Aorta (tissue), 5 donors: Measurements from ENCODE around the gene SPATA16. TPM values are rescaled to one million over a fixed set of nuclear protein-coding genes. Genes with fewer than 3 reads are reported as not detected.

ENCODE experiments used
- ATAC-seq: fragments of 200-7000 bp; cut with Tn5 transposase; one replicate; pipeline ENCODE4 v1.9.1; 2022; ENCODE audit warnings: moderate library complexity; ENCODE audit not compliant: low FRiP score
- DNase-seq, 2 donors: peaks; one replicate each; pipeline ENCODE4 v3.0.0-alpha.2; 2020
- H3K27ac ChIP-seq, 2 donors: one replicate each; pipeline ENCODE4 v1.5.1; 2013; ENCODE audit warnings: low read length in 2 of 2, mild to moderate bottlenecking in 2 of 2, moderate library complexity in 2 of 2, control low read depth in 1 of 2, inconsistent platforms in 1 of 2, low read depth in 1 of 2
- H3K27me3 ChIP-seq, 2 donors: one replicate each; pipeline ENCODE4 v1.6.1; 2013; ENCODE audit warnings: control low read depth in 1 of 2, low read length in 1 of 2, mild to moderate bottlenecking in 1 of 2, moderate library complexity in 1 of 2; ENCODE audit not compliant: insufficient read depth in 2 of 2, control insufficient read depth in 1 of 2
- H3K36me3 ChIP-seq, 2 donors: one replicate each; pipeline ENCODE4 v1.6.1; 2013; ENCODE audit warnings: control low read depth in 1 of 2, low read length in 1 of 2, mild to moderate bottlenecking in 1 of 2; ENCODE audit not compliant: insufficient read depth in 2 of 2, control insufficient read depth in 1 of 2
- H3K4me1 ChIP-seq, 2 donors: one replicate each; pipeline ENCODE4 v1.6.1; 2013; ENCODE audit warnings: low read length in 2 of 2, control low read depth in 1 of 2, mild to moderate bottlenecking in 1 of 2, moderate library complexity in 1 of 2; ENCODE audit not compliant: insufficient read depth in 2 of 2, control insufficient read depth in 1 of 2
- H3K4me3 ChIP-seq, 2 donors: one replicate each; pipeline ENCODE4 v1.5.1; 2013; ENCODE audit warnings: low read length in 2 of 2, control low read depth in 1 of 2, mild to moderate bottlenecking in 1 of 2
- H3K9me3 ChIP-seq: one replicate; pipeline ENCODE4 v1.6.1; 2013; ENCODE audit warnings: mild to moderate bottlenecking, low read length; ENCODE audit not compliant: control insufficient read depth
- WGBS, 2 donors: extraction: QIAGEN DNeasy Blood & Tissue Kit; methylation state at CpG; one replicate each; pipeline ENCODE4 v1.1.7; 2013; 5-methylcytosine and 5-hydroxymethylcytosine counted together
- intact Hi-C, 2 donors: fragments of 100-400 bp; cut with DNase I; formaldehyde crosslinking; loops; one replicate each; pipeline versions ENCODE4 v1.14.2 to v1.15.0; 2022
- polyA plus RNA-seq, 2 donors: library from polyadenylated mRNA; stranded (reverse); fragments of 200-250 nt; gene quantifications; one replicate each; pipeline ENCODE4 v1.2.3, GENCODE V29; 2013
- total RNA-seq, 2 donors: library from RNA; stranded (reverse); fragmentation: NEBNext Ultra II Directional; extraction: Animal tissue kit (Norgen Biotek cat#: 25700); gene quantifications; one replicate each; pipeline ENCODE4 v1.2.1, GENCODE V29; 2021
- donor health status: healthy with polysubstance abuse.
- donor health status: Bipolar disorder and iron deficiency.
- donor health status: DM: no; HTN: no; CAD: no.
- donor health status: DM: no; HTN: no; CAD: no.
- donor health status: DM: yes; HTN: yes; CAD: no.

Gene SPATA16
- total and polyA plus RNA-seq, 4 donors: not detected

- H3K27me3 ChIP-seq: no peaks in the 10 kb centered on the region
- H3K4me3 ChIP-seq: no peak overlapping the region
- ATAC-seq (no peak), DNase-seq (no peak)
- peaks cover 2% of the 10 kb centered on the region for H3K9me3 ChIP-seq
- intact Hi-C loops: no loop called here
- 77 to 83% methylated on average over 6 of the region's 6 CpGs for WGBS, 2 donors
- H3K4me1 ChIP-seq: no peaks in the 10 kb centered on the region
- H3K36me3 ChIP-seq: no peaks in the 10 kb centered on the region
- no peak overlapping the region for H3K27ac ChIP-seq
Observed at GRCh38 chr3:173089283-173089682, 51.8 kb downstream of the SPATA16 start.

GRCh38 chr3:173078525-173078924 lies 62.5 kb downstream of the SPATA16 start:
- no peaks in the 10 kb centered on the region for H3K9me3 ChIP-seq
- 43 to 44% methylated on average over 4 of the region's 4 CpGs for WGBS, 2 donors
- ATAC-seq (no peak), DNase-seq (no peak)
- no peaks in the 10 kb centered on the region for H3K36me3 ChIP-seq
- H3K4me1 ChIP-seq: no peaks in the 10 kb centered on the region
- no peak overlapping the region for H3K4me3 ChIP-seq
- no peaks in the 10 kb centered on the region for H3K27me3 ChIP-seq
- intact Hi-C loops: no loop called here
- no peak overlapping the region for H3K27ac ChIP-seq

GRCh38 chr3:173066044-173067004 lies 74.7 kb downstream of the SPATA16 start:
- Histone ChIP-seq H3K27me3 (no peaks in the 10 kb centered on the region), H3K36me3 (no peaks in the 10 kb centered on the region), H3K4me3 (no peak overlapping the region), H3K4me1 (no peaks in the 10 kb centered on the region), H3K27ac (no peak overlapping the region), H3K9me3 (no peaks in the 10 kb centered on the region)
- intact Hi-C loops: no loop called here
- no peak for DNase-seq
- ATAC-seq: no peak
- WGBS, 2 donors: 29 to 34% methylated on average over 4 of the region's 4 CpGs

- H3K4me3 ChIP-seq: no peak overlapping the region
- no peaks in the 10 kb centered on the region for H3K4me1 ChIP-seq
- H3K27me3 ChIP-seq: no peaks in the 10 kb centered on the region
- no peaks in the 10 kb centered on the region for H3K36me3 ChIP-seq
- H3K27ac ChIP-seq: no peak overlapping the region
- no peak for ATAC-seq
- no peaks in the 10 kb centered on the region for H3K9me3 ChIP-seq
- WGBS, 2 donors: 46 to 79% methylated on average over 3 of the region's 3 CpGs
- DNase-seq: no peak
- intact Hi-C loops: loop anchor here in 1 of 2 donors (2.0 kb wide), 1 partner anchor 53 kb away; no protein-coding TSS in a partner anchor
Observed at GRCh38 chr3:173065543-173065981, 75.5 kb downstream of the SPATA16 start.

DNA sequence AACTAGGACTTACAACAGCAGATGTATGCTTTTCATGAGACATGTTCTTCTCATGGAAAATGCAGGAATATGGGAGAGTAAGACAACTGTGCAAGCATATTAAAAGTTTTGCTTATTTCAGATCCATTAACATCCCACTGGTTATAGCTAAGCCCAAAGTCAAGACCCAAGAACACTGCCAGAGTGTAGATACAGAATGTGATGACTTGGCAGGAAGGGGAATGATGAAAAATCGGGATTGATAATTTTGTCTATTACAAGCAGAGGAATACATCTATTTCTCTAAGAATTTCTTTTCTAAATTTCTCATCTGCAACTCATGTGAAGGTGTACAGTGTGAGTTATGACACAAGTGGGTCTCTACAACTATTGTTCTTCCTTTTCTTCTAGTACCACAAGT lies 76.4 kb downstream of the SPATA16 start:
- DNase-seq (no peak), ATAC-seq (no peak)
- no peaks in the 10 kb centered on the region for H3K36me3 ChIP-seq
- WGBS, 2 donors: 87 to 89% methylated on average over 1 of the region's 1 CpG
- H3K27ac ChIP-seq: no peak overlapping the region
- no peak overlapping the region for H3K4me3 ChIP-seq
- intact Hi-C loops: loop anchor here in 1 of 2 donors (2.0 kb wide), 1 partner anchor 54 kb away; no protein-coding TSS in a partner anchor
- H3K9me3 ChIP-seq: no peaks in the 10 kb centered on the region
- H3K4me1 ChIP-seq: no peaks in the 10 kb centered on the region
- no peaks in the 10 kb centered on the region for H3K27me3 ChIP-seq

GRCh38 chr3:173058229-173058628 lies 82.8 kb downstream of the SPATA16 start:
- intact Hi-C loops: no loop called here
- ATAC-seq (no peak), DNase-seq (no peak)
- no peaks in the 10 kb centered on the region for H3K9me3 ChIP-seq
- WGBS, 2 donors: 85 to 88% methylated on average over 2 of the region's 2 CpGs
- H3K36me3 ChIP-seq: no peaks in the 10 kb centered on the region
- no peaks in the 10 kb centered on the region for H3K27me3 ChIP-seq
- H3K4me3 ChIP-seq: no peak overlapping the region
- no peak overlapping the region for H3K27ac ChIP-seq
- no peaks in the 10 kb centered on the region for H3K4me1 ChIP-seq

GRCh38 chr3:173055228-173055933 lies 85.7 kb downstream of the SPATA16 start:
- no peaks in the 10 kb centered on the region for H3K4me1 ChIP-seq
- DNase-seq (no peak), ATAC-seq (no peak)
- no peaks in the 10 kb centered on the region for H3K27me3 ChIP-seq
- WGBS, 2 donors: 69 to 73% methylated on average over 2 of the region's 2 CpGs
- H3K36me3 ChIP-seq: no peaks in the 10 kb centered on the region
- no peak overlapping the region for H3K4me3 ChIP-seq
- intact Hi-C loops: loop anchor here in 1 of 2 donors (1.0 kb wide), 1 partner anchor 12 kb away; no protein-coding TSS in a partner anchor
- H3K27ac ChIP-seq: no peak overlapping the region
- H3K9me3 ChIP-seq: no peaks in the 10 kb centered on the region

GRCh38 chr3:173049360-173049759 lies 91.7 kb downstream of the SPATA16 start:
- intact Hi-C loops: loop anchor here in 1 of 2 donors (5.0 kb wide), 2 partner anchors 212 to 237 kb away; no protein-coding TSS in a partner anchor
- no peak for ATAC-seq

More at GRCh38 chr3:173049360-173049759, 91.7 kb downstream of the SPATA16 start:
- Histone ChIP-seq H3K36me3 (no peaks in the 10 kb centered on the region), H3K4me3 (no peak overlapping the region), H3K4me1 (no peaks in the 10 kb centered on the region), H3K27ac (no peak overlapping the region), H3K27me3 (no peaks in the 10 kb centered on the region), H3K9me3 (no peaks in the 10 kb centered on the region)
- DNase-seq: no peak
- WGBS, 2 donors: 84 to 90% methylated on average over 2 of the region's 2 CpGs
